Skeletal muscle satellite cell (primary cell): ENCODE measurements around the gene GPD1L.

Experiments used
- H3K27me3 ChIP-seq: 2 replicates; pipeline ENCODE4 v1.7.0; 2013; ENCODE audit warnings: low read length; ENCODE audit not compliant: control insufficient read depth, insufficient read depth
- H3K36me3 ChIP-seq: 2 replicates; pipeline ENCODE4 v1.7.0; 2013; ENCODE audit warnings: mild to moderate bottlenecking, control low read depth, low read length; ENCODE audit not compliant: insufficient read depth
- H3K4me1 ChIP-seq: 2 replicates; pipeline ENCODE4 v1.7.0; 2013; ENCODE audit warnings: low read length; ENCODE audit not compliant: control insufficient read depth, insufficient read depth
- H3K4me2 ChIP-seq: 2 replicates; pipeline ENCODE4 v1.7.0; 2013; ENCODE audit warnings: mild to moderate bottlenecking, low read length
- H3K4me3 ChIP-seq: 2 replicates; pipeline ENCODE4 v1.7.0; 2013; ENCODE audit warnings: low read length
- H3K9ac ChIP-seq: 2 replicates; pipeline ENCODE4 v1.7.0; 2013; ENCODE audit warnings: mild to moderate bottlenecking, low read depth, low read length, moderate library complexity
- H3K9me3 ChIP-seq: replicated peaks from 2 replicates; pipeline ENCODE4 v1.7.0; 2013; ENCODE audit warnings: mild to moderate bottlenecking, control low read depth, low read length

The GPD1L gene

GRCh38 chr3:32084870-32085269 is 21.6 kb upstream of the GPD1L start:
- no peaks in the 10 kb centered on the region for H3K36me3 ChIP-seq

DNA sequence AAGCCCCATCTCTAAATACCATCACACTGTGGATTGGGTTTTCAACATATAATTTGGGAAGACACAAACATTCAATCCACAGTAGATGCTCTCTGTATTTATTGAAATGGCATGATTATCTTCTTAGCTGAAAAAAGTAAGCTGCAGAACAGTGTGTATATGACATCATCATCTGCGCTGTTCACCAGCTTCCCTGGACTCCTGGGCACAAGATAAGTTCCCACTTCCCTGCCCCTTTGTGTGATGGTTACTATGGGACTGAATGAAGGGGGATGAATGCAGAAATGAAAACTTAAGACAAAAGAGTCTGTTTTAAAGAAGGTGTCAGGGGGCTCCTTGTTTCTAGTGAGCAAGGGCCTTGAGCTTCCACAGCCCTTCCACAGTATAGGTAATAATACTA is 20.0 kb upstream of the GPD1L start:
- Histone ChIP-seq H3K27me3 (peaks cover 13% of the 10 kb centered on the region), H3K4me3 (no peak overlapping the region), H3K9ac (no peak overlapping the region), H3K4me2 (no peak overlapping the region), H3K36me3 (no peaks in the 10 kb centered on the region), H3K4me1 (peaks cover 3% of the 10 kb centered on the region), H3K9me3 (no peaks in the 10 kb centered on the region)

More at GRCh38 chr3:32084870-32085269, 21.6 kb upstream of the GPD1L start:
- H3K4me1 ChIP-seq: peaks cover 3% of the 10 kb centered on the region
- no peaks in the 10 kb centered on the region for H3K9me3 ChIP-seq
- H3K27me3 ChIP-seq: peaks cover 8% of the 10 kb centered on the region
- H3K4me3 ChIP-seq: no peak overlapping the region
- no peak overlapping the region for H3K4me2 ChIP-seq
- no peak overlapping the region for H3K9ac ChIP-seq

DNA sequence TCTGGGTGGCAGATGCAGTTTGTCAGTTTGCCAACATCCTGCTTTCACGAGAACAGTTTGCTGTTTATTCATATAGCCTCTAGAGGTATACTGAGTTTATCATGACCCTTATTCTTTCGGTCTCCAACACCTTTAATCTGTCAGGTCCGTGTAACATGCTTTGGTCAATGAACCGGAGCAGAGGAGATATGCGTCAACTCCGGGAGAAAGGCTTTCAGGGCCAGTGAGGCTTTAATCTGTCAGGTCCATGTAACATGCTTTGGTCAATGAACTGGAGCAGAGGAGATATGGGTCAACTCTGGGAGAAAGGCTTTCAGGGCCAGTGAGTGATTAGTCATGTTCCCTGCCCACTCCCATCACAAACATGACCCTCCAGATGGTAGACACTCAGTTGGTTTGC is 16.9 kb upstream of the GPD1L start:
- Histone ChIP-seq H3K4me2 (no peak overlapping the region), H3K27me3 (peaks cover 24% of the 10 kb centered on the region), H3K9ac (no peak overlapping the region), H3K4me1 (no peaks in the 10 kb centered on the region), H3K9me3 (no peaks in the 10 kb centered on the region), H3K4me3 (no peak overlapping the region), H3K36me3 (no peaks in the 10 kb centered on the region)

DNA sequence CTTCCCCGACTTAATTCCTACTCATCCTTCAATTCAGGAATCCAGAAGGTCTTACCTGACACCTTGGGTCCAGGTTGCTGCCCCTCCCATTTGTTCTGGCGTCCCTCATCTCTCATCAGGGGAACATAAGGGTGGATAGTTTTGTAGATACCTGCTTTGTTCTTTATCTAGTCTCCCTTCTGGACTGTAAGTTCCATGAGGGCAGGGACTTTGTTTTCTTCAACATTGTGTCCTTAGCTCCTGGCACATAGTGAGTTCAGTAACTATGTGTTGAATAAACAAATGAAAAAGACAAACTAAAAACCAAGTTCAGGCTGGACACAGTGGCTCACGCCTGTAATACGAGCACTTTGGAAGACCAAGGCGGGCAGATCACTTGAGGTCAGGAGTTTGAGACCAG is 13.2 kb upstream of the GPD1L start:
- H3K9ac ChIP-seq: no peak overlapping the region
- no peaks in the 10 kb centered on the region for H3K36me3 ChIP-seq
- H3K4me1 ChIP-seq: no peaks in the 10 kb centered on the region
- no peak overlapping the region for H3K4me3 ChIP-seq
- no peaks in the 10 kb centered on the region for H3K9me3 ChIP-seq
- no peak overlapping the region for H3K4me2 ChIP-seq
- peaks cover 30% of the 10 kb centered on the region for H3K27me3 ChIP-seq

DNA sequence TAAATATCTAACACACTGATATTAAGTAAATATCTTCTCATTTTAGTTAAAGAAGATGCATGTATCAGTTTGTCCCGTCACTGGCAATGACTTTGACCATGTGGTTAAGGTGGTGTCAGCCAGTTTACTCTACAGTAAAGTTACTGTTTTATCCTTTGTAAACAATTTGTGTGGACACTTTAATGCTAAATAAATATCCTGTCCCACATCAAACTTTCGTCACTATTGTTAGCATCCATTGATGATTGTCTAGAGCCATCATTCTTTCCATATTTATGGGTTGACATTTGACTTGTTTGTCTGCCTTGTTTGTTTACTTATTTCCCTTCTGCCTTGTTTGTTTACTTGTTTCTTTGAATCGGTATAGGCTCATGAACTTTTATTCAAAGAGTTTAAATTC is 11.0 kb upstream of the GPD1L start:
- no peaks in the 10 kb centered on the region for H3K4me1 ChIP-seq
- no peak overlapping the region for H3K9ac ChIP-seq
- no peak overlapping the region for H3K4me3 ChIP-seq
- no peak overlapping the region for H3K4me2 ChIP-seq
- no peaks in the 10 kb centered on the region for H3K9me3 ChIP-seq
- H3K36me3 ChIP-seq: no peaks in the 10 kb centered on the region
- H3K27me3 ChIP-seq: peaks cover 27% of the 10 kb centered on the region

- Histone ChIP-seq H3K4me1 (no peaks in the 10 kb centered on the region), H3K4me2 (no peak overlapping the region), H3K36me3 (no peaks in the 10 kb centered on the region), H3K9ac (no peak overlapping the region), H3K9me3 (peaks cover 3% of the 10 kb centered on the region), H3K27me3 (peaks cover 20% of the 10 kb centered on the region), H3K4me3 (no peak overlapping the region)
Observed at GRCh38 chr3:32097768-32098167, 8.7 kb upstream of the GPD1L start.

DNA sequence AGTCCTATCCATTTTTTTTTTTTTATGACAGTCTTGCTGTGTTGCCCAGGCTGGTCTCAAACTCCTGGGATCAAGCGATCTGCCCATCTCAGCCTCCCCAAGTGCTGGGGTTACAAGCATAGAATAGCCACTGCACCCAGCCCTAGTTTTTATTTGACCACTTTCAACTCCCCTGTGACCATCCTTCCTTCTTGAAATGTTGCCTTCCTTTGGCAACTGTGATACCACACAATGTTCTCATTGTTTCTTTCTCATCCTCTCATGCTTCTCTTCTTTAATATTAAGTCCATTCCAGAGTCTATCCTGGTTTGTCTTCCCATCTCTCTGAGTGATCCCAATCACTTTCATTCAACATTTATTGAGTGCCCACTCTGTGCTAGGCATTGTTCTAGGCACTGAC is 7.9 kb upstream of the GPD1L start:
- Histone ChIP-seq H3K4me3 (no peak overlapping the region), H3K9me3 (peaks cover 3% of the 10 kb centered on the region), H3K9ac (no peak overlapping the region), H3K4me2 (no peak overlapping the region), H3K36me3 (no peaks in the 10 kb centered on the region), H3K4me1 (no peaks in the 10 kb centered on the region), H3K27me3 (peaks cover 15% of the 10 kb centered on the region)

- Histone ChIP-seq H3K4me3 (no peak overlapping the region), H3K27me3 (peaks cover 10% of the 10 kb centered on the region), H3K4me1 (no peaks in the 10 kb centered on the region), H3K36me3 (no peaks in the 10 kb centered on the region), H3K9ac (no peak overlapping the region), H3K9me3 (peaks cover 3% of the 10 kb centered on the region), H3K4me2 (no peak overlapping the region)
Observed at GRCh38 chr3:32100465-32100864, 6.0 kb upstream of the GPD1L start.

DNA sequence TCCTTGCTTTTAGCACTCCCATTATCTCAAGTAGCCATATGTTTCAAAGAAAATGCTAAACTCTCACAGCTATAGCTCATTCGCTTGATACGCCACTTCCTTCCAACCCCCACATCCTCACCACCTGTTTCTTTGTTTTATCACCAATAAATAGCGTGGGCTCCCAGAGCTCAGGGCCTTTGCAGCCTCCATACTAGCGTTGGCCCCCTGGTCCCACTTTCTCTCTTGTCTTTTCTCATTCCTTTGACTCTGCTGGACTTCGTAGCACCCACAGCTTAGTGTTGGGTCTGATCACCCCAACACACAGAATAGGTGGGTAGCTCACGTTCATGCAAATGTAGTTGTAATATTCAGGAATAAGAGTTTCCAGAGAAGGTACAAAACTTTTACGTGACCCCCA is 4.1 kb upstream of the GPD1L start:
- H3K27me3 ChIP-seq: peaks cover 8% of the 10 kb centered on the region
- no peaks in the 10 kb centered on the region for H3K36me3 ChIP-seq
- H3K4me1 ChIP-seq: peaks cover 4% of the 10 kb centered on the region
- no peak overlapping the region for H3K9ac ChIP-seq
- H3K9me3 ChIP-seq: peaks cover 3% of the 10 kb centered on the region
- no peak overlapping the region for H3K4me3 ChIP-seq
- H3K4me2 ChIP-seq: no peak overlapping the region

DNA sequence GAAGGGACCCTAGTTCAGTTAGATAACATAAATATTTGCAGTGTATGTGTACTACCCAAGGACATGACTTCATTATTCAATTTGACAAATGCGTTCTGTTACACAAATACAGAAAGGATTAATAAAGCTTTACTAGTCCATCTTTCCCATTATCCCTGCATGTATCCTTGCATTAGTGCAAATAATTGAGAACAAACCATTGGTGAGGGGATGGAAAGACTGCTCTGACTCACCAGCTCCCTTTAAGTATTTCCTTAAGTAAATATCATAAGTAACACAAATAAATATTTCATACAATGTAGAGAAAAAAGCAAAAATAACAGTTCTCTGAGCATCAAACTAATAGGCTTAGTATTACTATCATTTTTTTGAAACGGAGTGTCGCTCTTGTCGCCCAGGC is 1.9 kb upstream of the GPD1L start:
- Histone ChIP-seq H3K4me2 (no peak overlapping the region), H3K36me3 (no peaks in the 10 kb centered on the region), H3K9ac (no peak overlapping the region), H3K27me3 (no peaks in the 10 kb centered on the region), H3K9me3 (peaks cover 3% of the 10 kb centered on the region), H3K4me3 (no peak overlapping the region), H3K4me1 (peaks cover 8% of the 10 kb centered on the region)

- no peaks in the 10 kb centered on the region for H3K27me3 ChIP-seq
- no peaks in the 10 kb centered on the region for H3K36me3 ChIP-seq
- peaks cover 3% of the 10 kb centered on the region for H3K9me3 ChIP-seq
- H3K4me3 ChIP-seq: peak overlapping the region; percentile 81
- H3K4me2 ChIP-seq: peak overlapping the region; percentile 86
- peaks cover 10% of the 10 kb centered on the region for H3K4me1 ChIP-seq
- H3K9ac ChIP-seq: no peak overlapping the region
Observed at GRCh38 chr3:32105291-32106131, 909 bp upstream of the GPD1L start.

- H3K9me3 ChIP-seq: peaks cover 2% of the 10 kb centered on the region
- no peaks in the 10 kb centered on the region for H3K36me3 ChIP-seq
- peaks cover 10% of the 10 kb centered on the region for H3K4me1 ChIP-seq
- H3K27me3 ChIP-seq: no peaks in the 10 kb centered on the region
- peak overlapping the region; percentile 86 for H3K4me2 ChIP-seq
- H3K9ac ChIP-seq: peak overlapping the region; percentile 66
- H3K4me3 ChIP-seq: peak overlapping the region; percentile 81
Observed at GRCh38 chr3:32106929-32107362, 526 bp downstream of the GPD1L start.
